ENCODE data around the gene EPHB2. TPM values are rescaled to one million over a fixed set of nuclear protein-coding genes. Genes with fewer than 3 reads are reported as not detected.
"Not testable (repeated sequence)": the region's sequence is repeated elsewhere in the genome, so short reads cannot be mapped to it uniquely, and the experiment has no call there.

Gene EPHB2
- total RNA-seq, 2 experiments from 2014 or later = 0.59 TPM; not detected in 1

- intact Hi-C loops (cut with micrococcal nuclease; ENCODE audit: unreplicated experiment) = loop anchor here (1.0 kb wide), 2 partner anchors 216 to 257 kb away; no protein-coding TSS in a partner anchor
- DNase-seq (ENCODE audit: low spot score) = peak; percentile 36
- Histone ChIP-seq H3K4me1 (ENCODE audit: insufficient read depth, low read length, poor library complexity, severe bottlenecking) (no peaks in the 10 kb centered on the region), H3K9me3 (ENCODE audit: low read length) (no peaks in the 10 kb centered on the region), H3K79me2 (ENCODE audit: insufficient read depth, low read depth, low read length) (no peaks in the 10 kb centered on the region), H3K4me2 (ENCODE audit: low read length) (no peak overlapping the region), H2AFZ (ENCODE audit: low read length) (no peak overlapping the region), H4K20me1 (ENCODE audit: insufficient read depth, low read length) (no peaks in the 10 kb centered on the region), H3K36me3 (ENCODE audit: insufficient read depth, low read length) (no peaks in the 10 kb centered on the region), H3K9me2 (ENCODE audit: insufficient read depth, low read length) (no peaks in the 10 kb centered on the region), H3K4me3 (ENCODE audit: low read depth, low read length, poor library complexity, severe bottlenecking) (no peak overlapping the region), H3K27ac (ENCODE audit: low read depth, low read length, poor library complexity, severe bottlenecking) (no peak overlapping the region)
- TF ChIP-seq EZH2phosphoT487 (IDR thresholded peaks at IDR 0.05; ENCODE audit: borderline replicate concordance, low read depth, low read length) (no peak), CTCF (conservative IDR thresholded peaks at IDR 0.05; ENCODE audit: low read length) (peak; percentile 94)
- no TSS peak for BruUV-seq (replicated peaks)
- POLR2A ChIA-PET = no interaction called here
- CTCF ChIA-PET (ENCODE audit: unreplicated experiment) = interaction anchor here (0.6 kb wide), 1 partner anchor 8 kb away, joined by 3 read pairs; no protein-coding TSS in a partner anchor
These were observed 36.9 kb upstream of the EPHB2 start for GRCh38 chr1:22673486-22674409.

DNA sequence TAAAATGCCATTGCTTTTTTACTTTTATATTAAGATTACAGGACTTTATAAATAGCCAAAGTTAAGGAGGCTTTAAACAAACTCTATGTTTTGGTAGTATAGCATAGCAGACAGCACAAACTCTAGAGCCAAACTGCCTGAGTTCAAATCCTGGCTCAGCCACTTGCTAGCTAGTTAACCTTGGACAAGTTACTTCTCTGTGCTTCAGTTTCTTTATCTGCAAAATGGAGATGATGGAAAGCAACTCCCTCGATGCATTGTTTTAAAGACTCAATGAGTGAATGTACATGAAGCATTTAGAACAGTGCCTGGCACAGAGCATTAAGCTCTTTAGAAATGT is 36.3 kb upstream of the EPHB2 start:
- BruUV-seq (replicated peaks) = no TSS peak
- no peak overlapping the region for H2AFZ ChIP-seq (ENCODE audit: low read length)
- no peaks in the 10 kb centered on the region for H3K36me3 ChIP-seq (ENCODE audit: insufficient read depth, low read length)
- intact Hi-C loops (cut with micrococcal nuclease; ENCODE audit: unreplicated experiment) = loop anchor here (1.0 kb wide), 2 partner anchors 215 to 256 kb away; no protein-coding TSS in a partner anchor
- no peak overlapping the region for H3K4me3 ChIP-seq (ENCODE audit: low read depth, low read length, poor library complexity, severe bottlenecking)
- no peaks in the 10 kb centered on the region for H4K20me1 ChIP-seq (ENCODE audit: insufficient read depth, low read length)
- no peak overlapping the region for H3K27ac ChIP-seq (ENCODE audit: low read depth, low read length, poor library complexity, severe bottlenecking)
- no peak overlapping the region for H3K4me2 ChIP-seq (ENCODE audit: low read length)
- TF ChIP-seq EZH2phosphoT487 (IDR thresholded peaks at IDR 0.05; ENCODE audit: borderline replicate concordance, low read depth, low read length) (no peak), CTCF (conservative IDR thresholded peaks at IDR 0.05; ENCODE audit: low read length) (peak; percentile 17; the same call in 1 of the 2 replicates)
- no peak for DNase-seq (ENCODE audit: low spot score)
- no peaks in the 10 kb centered on the region for H3K79me2 ChIP-seq (ENCODE audit: insufficient read depth, low read depth, low read length)
- H3K4me1 ChIP-seq (ENCODE audit: insufficient read depth, low read length, poor library complexity, severe bottlenecking) = no peaks in the 10 kb centered on the region
- ChIA-PET POLR2A (no interaction called here), CTCF (ENCODE audit: unreplicated experiment) (interaction anchor here (0.6 kb wide), 1 partner anchor 188 kb away, joined by 3 read pairs; no protein-coding TSS in a partner anchor)
- no peaks in the 10 kb centered on the region for H3K9me3 ChIP-seq (ENCODE audit: low read length)
- no peaks in the 10 kb centered on the region for H3K9me2 ChIP-seq (ENCODE audit: insufficient read depth, low read length)

DNA sequence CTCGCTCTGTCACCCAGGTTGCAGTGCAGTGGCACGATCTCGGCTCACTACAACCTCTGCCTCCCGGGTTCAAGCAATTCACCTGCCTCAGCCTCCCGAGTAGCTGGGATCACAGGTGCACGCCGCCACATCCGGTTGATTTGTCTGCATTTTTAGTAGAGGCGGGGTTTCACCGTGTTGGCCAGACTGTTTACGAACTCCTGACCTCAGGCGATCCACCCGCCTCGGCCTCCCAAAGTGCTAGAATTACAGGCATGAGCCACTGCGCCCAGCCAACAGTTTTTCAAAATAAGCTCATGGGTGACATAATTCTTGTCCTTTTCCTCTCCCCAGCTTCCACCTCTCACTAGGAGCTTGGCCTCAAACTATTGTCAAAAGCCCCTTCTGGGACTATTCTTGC is 34.5 kb upstream of the EPHB2 start:
- not testable (repeated sequence) for H4K20me1 ChIP-seq (ENCODE audit: insufficient read depth, low read length); H3K36me3 ChIP-seq (ENCODE audit: insufficient read depth, low read length)

More for the DNA sequence above, 34.5 kb upstream of the EPHB2 start:
- H3K4me3 ChIP-seq (ENCODE audit: low read depth, low read length, poor library complexity, severe bottlenecking); H3K27ac ChIP-seq (ENCODE audit: low read depth, low read length, poor library complexity, severe bottlenecking); H3K4me1 ChIP-seq (ENCODE audit: insufficient read depth, low read length, poor library complexity, severe bottlenecking); H3K4me2 ChIP-seq (ENCODE audit: low read length); H2AFZ ChIP-seq (ENCODE audit: low read length); BruUV-seq (replicated peaks); intact Hi-C loops (cut with micrococcal nuclease; ENCODE audit: unreplicated experiment); H3K9me2 ChIP-seq (ENCODE audit: insufficient read depth, low read length); POLR2A ChIA-PET; DNase-seq (ENCODE audit: low spot score); H3K79me2 ChIP-seq (ENCODE audit: insufficient read depth, low read depth, low read length); H3K9me3 ChIP-seq (ENCODE audit: low read length); CTCF ChIA-PET (ENCODE audit: unreplicated experiment): not testable (repeated sequence)
